Adrenal gland (tissue), 5 donors: Measurements from ENCODE around the gene RPAP2.

ENCODE experiments used
- CTCF ChIP-seq, 6 experiments: fragments of 450-650 bp in 4 of 6; fragments of 200-600 bp in 2 of 6; sonication (generic) in 1 of 6; IDR thresholded peaks; 1 replicate in 5 of 6; 2 replicates in 1 of 6; pipeline versions ENCODE4 v1.5.1 to v1.8.0; 2016 to 2021; ENCODE audit warnings: antibody characterized with exemption in 6 of 6, mild to moderate bottlenecking in 2 of 6, moderate library complexity in 1 of 6
- POLR2A ChIP-seq, 2 donors: fragments of 450-650 bp; IDR thresholded peaks; one replicate each; pipeline ENCODE4 v1.6.1; 2017; ENCODE audit warnings: antibody characterized with exemption in 2 of 2, mild to moderate bottlenecking in 2 of 2, moderate library complexity in 1 of 2
- donor health status: DM: no; HTN: no; CAD: no.

- TF ChIP-seq CTCF (IDR thresholded peaks at IDR 0.05) (no peak), POLR2A (IDR thresholded peaks at IDR 0.05) (no peak)
Measured at GRCh38 chr1:92352856-92353255, 54.0 kb downstream of the RPAP2 start.
